ENCODE data around the gene LBR. TPM values are rescaled to one million over a fixed set of nuclear protein-coding genes. Genes with fewer than 3 reads are reported as not detected.
A peak's percentile ranks its signal among the peaks of the same experiment; 100 is the strongest.

Gene LBR
- total and polyA plus RNA-seq, 2 donors from 2014 or later: 13.1 to 80.2 TPM

GRCh38 chr1:225441314-225442122 lies 13.7 kb upstream of the LBR start:
- FAIRE-seq (no peak), DNase-seq (peak in 2 of 5 donors; percentile 49 to 51)
- peak; percentile 44 for TF ChIP-seq CTCF (IDR thresholded peaks at IDR 0.05; ENCODE audit: borderline replicate concordance, extremely low read depth, insufficient read depth)
- intact Hi-C loops (cut with DNase I): no loop called here
- Histone ChIP-seq H3K9me3 (ENCODE audit: control insufficient read depth in 2 of 3, insufficient read depth in 1 of 3, low read length in 3 of 3) (no peaks in the 10 kb centered on the region), H3K4me3 (ENCODE audit: low read length in 3 of 3) (peak overlapping the region in 2 of 3 donors; percentile 9 to 28), H3K4me1 (ENCODE audit: control insufficient read depth in 2 of 3, insufficient read depth in 2 of 3, low read depth in 1 of 3, low read length in 3 of 3) (peaks cover 0 to 34% (median 32%) of the 10 kb centered on the region in 3 donors), H3K36me3 (ENCODE audit: control insufficient read depth in 2 of 3, insufficient read depth in 3 of 3, low read length in 3 of 3) (no peaks in the 10 kb centered on the region), H3K27me3 (ENCODE audit: control insufficient read depth, insufficient read depth, low read length) (no peaks in the 10 kb centered on the region), H3K27ac (ENCODE audit: low read depth in 2 of 2, low read length in 2 of 2) (peak overlapping the region; percentile 68 to 81), H3K9ac (ENCODE audit: low read length in 3 of 3) (peak overlapping the region in 1 of 3 donors; percentile 59)

- H3K4me3 ChIP-seq (ENCODE audit: low read length in 3 of 3): no peak overlapping the region
- H3K36me3 ChIP-seq (ENCODE audit: control insufficient read depth in 2 of 3, insufficient read depth in 3 of 3, low read length in 3 of 3): no peaks in the 10 kb centered on the region
- H3K27ac ChIP-seq (ENCODE audit: low read depth in 2 of 2, low read length in 2 of 2): peak overlapping the region; percentile 68 to 79
- FAIRE-seq (no peak), DNase-seq (peak in 1 of 5 donors; percentile 44)
- TF ChIP-seq CTCF (IDR thresholded peaks at IDR 0.05; ENCODE audit: borderline replicate concordance, extremely low read depth, insufficient read depth): no peak
- peaks cover 0 to 27% (median 23%) of the 10 kb centered on the region in 3 donors for H3K4me1 ChIP-seq (ENCODE audit: control insufficient read depth in 2 of 3, insufficient read depth in 2 of 3, low read depth in 1 of 3, low read length in 3 of 3)
- no peaks in the 10 kb centered on the region for H3K27me3 ChIP-seq (ENCODE audit: control insufficient read depth, insufficient read depth, low read length)
- intact Hi-C loops (cut with DNase I): no loop called here
- peak overlapping the region in 1 of 3 donors; percentile 59 for H3K9ac ChIP-seq (ENCODE audit: low read length in 3 of 3)
- no peaks in the 10 kb centered on the region for H3K9me3 ChIP-seq (ENCODE audit: control insufficient read depth in 2 of 3, insufficient read depth in 1 of 3, low read length in 3 of 3)
Observed at GRCh38 chr1:225440380-225441221, 12.8 kb upstream of the LBR start.

GRCh38 chr1:225437710-225438437 lies 10.0 kb upstream of the LBR start:
- TF ChIP-seq CTCF (IDR thresholded peaks at IDR 0.05; ENCODE audit: borderline replicate concordance, extremely low read depth, insufficient read depth): peak; percentile 34
- FAIRE-seq: no peak
- intact Hi-C loops (cut with DNase I): no loop called here

More at GRCh38 chr1:225437710-225438437, 10.0 kb upstream of the LBR start:
- H3K4me1 ChIP-seq (ENCODE audit: control insufficient read depth in 2 of 3, insufficient read depth in 2 of 3, low read depth in 1 of 3, low read length in 3 of 3): peaks cover 0 to 22% (median 17%) of the 10 kb centered on the region in 3 donors
- no peak overlapping the region for H3K4me3 ChIP-seq (ENCODE audit: low read length in 3 of 3)
- no peak overlapping the region for H3K9ac ChIP-seq (ENCODE audit: low read length in 3 of 3)
- H3K27me3 ChIP-seq (ENCODE audit: control insufficient read depth, insufficient read depth, low read length): no peaks in the 10 kb centered on the region
- no peak overlapping the region for H3K27ac ChIP-seq (ENCODE audit: low read depth in 2 of 2, low read length in 2 of 2)
- DNase-seq: peak in 1 of 5 donors; percentile 50
- no peaks in the 10 kb centered on the region for H3K9me3 ChIP-seq (ENCODE audit: control insufficient read depth in 2 of 3, insufficient read depth in 1 of 3, low read length in 3 of 3)
- H3K36me3 ChIP-seq (ENCODE audit: control insufficient read depth in 2 of 3, insufficient read depth in 3 of 3, low read length in 3 of 3): no peaks in the 10 kb centered on the region
